Testis (tissue), 5 donors: ENCODE measurements around the gene TCF7L1. TPM values are rescaled to one million over a fixed set of nuclear protein-coding genes. Genes with fewer than 3 reads are reported as not detected.

ENCODE experiments used
- DNase-seq: peaks from one replicate; pipeline ENCODE4 v3.0.0-alpha.2; 2019
- H3K27ac ChIP-seq, 2 donors: fragments of 200-600 bp; sonication (generic); one replicate each; pipeline ENCODE4 v1.5.1; 2019
- H3K27me3 ChIP-seq: fragments of 200-600 bp; sonication (generic); one replicate; pipeline ENCODE4 v1.5.1; 2019
- H3K36me3 ChIP-seq: fragments of 200-600 bp; sonication (generic); one replicate; pipeline ENCODE4 v1.5.1; 2017; ENCODE audit warnings: low read depth; ENCODE audit errors: missing control alignments
- H3K4me1 ChIP-seq: fragments of 200-600 bp; sonication (generic); one replicate; pipeline ENCODE4 v1.5.1; 2019
- H3K4me3 ChIP-seq, 2 donors: fragments of 200-600 bp; sonication (generic); one replicate each; pipeline ENCODE4 v1.5.1; 2017 to 2019
- H3K9me3 ChIP-seq: fragments of 200-600 bp; sonication (generic); one replicate; pipeline ENCODE4 v1.5.1; 2017
- CTCF ChIP-seq, 3 experiments: fragments of 450-650 bp in 2 of 3; fragments of 200-600 bp in 1 of 3; sonication (generic) in 1 of 3; IDR thresholded peaks; one replicate each; pipeline ENCODE4 v1.5.1; 2016 to 2019; ENCODE audit warnings: antibody characterized with exemption in 3 of 3, mild to moderate bottlenecking in 2 of 3, moderate library complexity in 1 of 3
- POLR2A ChIP-seq: fragments of 450-650 bp; IDR thresholded peaks from one replicate; pipeline ENCODE4 v1.6.1; 2017; ENCODE audit warnings: antibody characterized with exemption, mild to moderate bottlenecking, moderate library complexity
- WGBS, 2 donors: methylation state at CpG; one replicate each; pipeline ENCODE4 v1.1.5; 2018; 5-methylcytosine and 5-hydroxymethylcytosine counted together
- intact Hi-C: fragments of 100-400 bp; cut with DNase I; formaldehyde crosslinking; loops from one replicate; pipeline ENCODE4 v1.15.1; 2023; ENCODE audit warnings: low total_unique reads
- long read RNA-seq, 2 donors: transcript quantifications; one replicate each; lab custom pipeline, GENCODE V29; 2026
- polyA plus RNA-seq: library from polyadenylated mRNA; stranded (reverse); fragments of 350-450 nt; fragmentation: Illumina TruSeq; extraction: RNeasy Lipid Tissue Mini Kit (QIAGEN cat#74804); gene quantifications from one replicate; pipeline ENCODE4 v1.2.3, GENCODE V29; 2014; ENCODE audit warnings: low read depth, low replicate concordance; ENCODE audit not compliant: insufficient read depth
- total RNA-seq, 2 donors: library from RNA; depleted of rRNA; stranded (reverse); fragments of >200 nt; gene quantifications; one replicate each; pipeline ENCODE4 v1.2.3, GENCODE V29; 2016

TCF7L1 gene
- total RNA-seq (1 to 10 TPM; 6.7 TPM), polyA plus RNA-seq (11.9 TPM)
- long read RNA-seq, donor 1, transcript TCF7L1-201 (12 exons, 2,968 nt): major isoform, 7 of 16 reads
- long read RNA-seq, donor 1, partial matches to known transcripts: 9 of 16 reads
- long read RNA-seq, donor 1, other reads (novel, unspliced or antisense): 0 of 16 reads
- long read RNA-seq, donor 2, partial matches to known transcripts: 0 of 1 reads
- long read RNA-seq, donor 2, other reads (novel, unspliced or antisense): 0 of 1 reads

GRCh38 chr2:85132834-85133637 is at the start of gene TCF7L1:
Gene TCF7L1, plus strand, starts transcription at chr2:85133392. Its CDS starts 293 bp downstream, at chr2:85133685.
- 1% methylated on average over 44 to 68 of the region's 91 CpGs for WGBS, 2 donors
- H3K4me3 ChIP-seq: peak within 1 kb of the TSS; percentile 55 to 79
- H3K36me3 ChIP-seq: no peaks in the 10 kb centered on the region
- peak; percentile 84 for DNase-seq
- H3K4me1 ChIP-seq: peaks cover 13% of the 10 kb centered on the region
- H3K27ac ChIP-seq: peak within 1 kb of the TSS; percentile 77 to 86
- no peaks in the 10 kb centered on the region for H3K27me3 ChIP-seq
- intact Hi-C loops: loop anchor here (5.0 kb wide), 1 partner anchor 144 kb away; no protein-coding TSS in a partner anchor
- TF ChIP-seq CTCF (IDR thresholded peaks at IDR 0.05): peak; percentile 54 to 75 (median 75)
- TF ChIP-seq POLR2A: no peak
- H3K9me3 ChIP-seq: no peaks in the 10 kb centered on the region

- WGBS, 2 donors: 78 to 81% methylated on average over 3 of the region's 3 CpGs
- Histone ChIP-seq H3K27ac (no peak overlapping the region), H3K4me3 (no peak overlapping the region), H3K4me1 (no peaks in the 10 kb centered on the region), H3K9me3 (no peaks in the 10 kb centered on the region), H3K36me3 (no peaks in the 10 kb centered on the region), H3K27me3 (no peaks in the 10 kb centered on the region)
- no peak for DNase-seq
- intact Hi-C loops: no loop called here
- no peak for TF ChIP-seq POLR2A
- TF ChIP-seq CTCF (IDR thresholded peaks at IDR 0.05): no peak
These were observed 47.6 kb upstream of the TCF7L1 start for GRCh38 chr2:85085563-85085962.

GRCh38 chr2:85087541-85087940 is 45.7 kb upstream of the TCF7L1 start:
- no peaks in the 10 kb centered on the region for H3K9me3 ChIP-seq
- no peaks in the 10 kb centered on the region for H3K27me3 ChIP-seq

GRCh38 chr2:85088921-85089320 is 44.3 kb upstream of the TCF7L1 start:
- H3K4me3 ChIP-seq: no peak overlapping the region
- intact Hi-C loops: no loop called here
- WGBS, 2 donors: 79 to 94% methylated on average over 2 of the region's 2 CpGs
- no peak for DNase-seq
- TF ChIP-seq CTCF (IDR thresholded peaks at IDR 0.05) (no peak), POLR2A (no peak)
- no peaks in the 10 kb centered on the region for H3K27me3 ChIP-seq
- no peaks in the 10 kb centered on the region for H3K36me3 ChIP-seq
- no peak overlapping the region for H3K27ac ChIP-seq
- no peaks in the 10 kb centered on the region for H3K9me3 ChIP-seq
- H3K4me1 ChIP-seq: no peaks in the 10 kb centered on the region

More at GRCh38 chr2:85087541-85087940, 45.7 kb upstream of the TCF7L1 start:
- TF ChIP-seq POLR2A (no peak), CTCF (IDR thresholded peaks at IDR 0.05) (no peak)
- Histone ChIP-seq H3K36me3 (no peaks in the 10 kb centered on the region), H3K4me1 (no peaks in the 10 kb centered on the region), H3K4me3 (no peak overlapping the region), H3K27ac (no peak overlapping the region)
- 86 to 88% methylated on average over 5 of the region's 5 CpGs for WGBS, 2 donors
- intact Hi-C loops: no loop called here
- no peak for DNase-seq
